ENCODE measurements around the gene R3HDM1.
"Not testable (repeated sequence)": the region's sequence is repeated elsewhere in the genome, so short reads cannot be mapped to it uniquely, and the experiment has no call there.

Gene R3HDM1

GRCh38 chr2:135709992-135710391, 178.7 kb downstream of the R3HDM1 start:
- DNase-seq (ENCODE audit: low read depth): peak; percentile 27

- DNase-seq (ENCODE audit: low read depth): not testable (repeated sequence)
These were observed 183.8 kb downstream of the R3HDM1 start for GRCh38 chr2:135715086-135715485.

GRCh38 chr2:135728064-135728743, 196.9 kb downstream of the R3HDM1 start:
- DNase-seq (ENCODE audit: low read depth): no peak

- DNase-seq (ENCODE audit: low read depth): no peak
These were observed 201.3 kb downstream of the R3HDM1 start for GRCh38 chr2:135732561-135732960.

- no peak for DNase-seq (ENCODE audit: low read depth)
These were observed 201.8 kb downstream of the R3HDM1 start for GRCh38 chr2:135733045-135733444.

GRCh38 chr2:135736546-135736945, 205.3 kb downstream of the R3HDM1 start:
- no peak for DNase-seq (ENCODE audit: low read depth)

- no peak for DNase-seq (ENCODE audit: low read depth)
These were observed 208.9 kb downstream of the R3HDM1 start for GRCh38 chr2:135740206-135740605.

GRCh38 chr2:135741043-135741394, 209.7 kb downstream of the R3HDM1 start:
- DNase-seq (ENCODE audit: low read depth): no peak

GRCh38 chr2:135741395-135742324, 210.4 kb downstream of the R3HDM1 start, which contains the start of gene UBXN4:
Gene UBXN4 (plus strand): TSS chr2:135741855. CDS start chr2:135741930, 75 bp downstream.
- peak; percentile 100 for DNase-seq (ENCODE audit: low read depth)

GRCh38 chr2:135742325-135742757, 211.1 kb downstream of the R3HDM1 start:
- peak; percentile 71 for DNase-seq (ENCODE audit: low read depth)

GRCh38 chr2:135743860-135744259, 212.6 kb downstream of the R3HDM1 start:
- DNase-seq (ENCODE audit: low read depth): peak; percentile 52

GRCh38 chr2:135744760-135745314, 213.6 kb downstream of the R3HDM1 start:
- DNase-seq (ENCODE audit: low read depth): peak; percentile 48

- DNase-seq (ENCODE audit: low read depth): peak; percentile 87
These were observed 214.3 kb downstream of the R3HDM1 start for GRCh38 chr2:135745545-135745944.

- DNase-seq (ENCODE audit: low read depth): no peak
These were observed 224.3 kb downstream of the R3HDM1 start for GRCh38 chr2:135755573-135755972.

GRCh38 chr2:135756692-135757091, 225.4 kb downstream of the R3HDM1 start:
- DNase-seq (ENCODE audit: low read depth): no peak

- DNase-seq (ENCODE audit: low read depth): no peak
These were observed 230.7 kb downstream of the R3HDM1 start for GRCh38 chr2:135762022-135762421.

GRCh38 chr2:135762530-135762929, 231.2 kb downstream of the R3HDM1 start:
- no peak for DNase-seq (ENCODE audit: low read depth)

GRCh38 chr2:135768863-135769262, 237.6 kb downstream of the R3HDM1 start:
- DNase-seq (ENCODE audit: low read depth): no peak

GRCh38 chr2:135773319-135773718, 242.0 kb downstream of the R3HDM1 start:
- DNase-seq (ENCODE audit: low read depth): no peak

- DNase-seq (ENCODE audit: low read depth): peak; percentile 67
These were observed 242.6 kb downstream of the R3HDM1 start for GRCh38 chr2:135773917-135774316.
